Ishikawa (cell line): Measurements from ENCODE around the gene U2AF2.

Experiments
- CEBPB ChIP-seq: IDR thresholded peaks from 2 replicates; pipeline ENCODE4 v1.6.1; 2012
- CREB1 ChIP-seq: IDR thresholded peaks from 2 replicates; pipeline ENCODE4 v1.6.1; 2012; ENCODE audit warnings: low read depth
- EGR1 ChIP-seq: IDR thresholded peaks from 2 replicates; pipeline ENCODE4 v1.6.1; 2012
- EP300 ChIP-seq: IDR thresholded peaks from 2 replicates; pipeline ENCODE4 v1.6.1; 2012; ENCODE audit warnings: borderline replicate concordance
- FOXM1 ChIP-seq: IDR thresholded peaks from 2 replicates; pipeline ENCODE4 v1.6.1; 2012; ENCODE audit warnings: low read depth, borderline replicate concordance
- MAX ChIP-seq: IDR thresholded peaks from 2 replicates; pipeline ENCODE4 v1.6.1; 2012
- NFIC ChIP-seq: IDR thresholded peaks from 2 replicates; pipeline ENCODE4 v1.6.1; 2012
- RAD21 ChIP-seq: IDR thresholded peaks from 2 replicates; pipeline ENCODE4 v1.6.1; 2012; ENCODE audit warnings: low read depth
- REST ChIP-seq: IDR thresholded peaks from 2 replicates; pipeline ENCODE4 v1.6.1; 2012; ENCODE audit warnings: low read depth, mild to moderate bottlenecking
- TAF1 ChIP-seq: IDR thresholded peaks from 2 replicates; pipeline ENCODE4 v1.6.1; 2012; ENCODE audit warnings: low read depth, mild to moderate bottlenecking
- TCF12 ChIP-seq: IDR thresholded peaks from 2 replicates; pipeline ENCODE4 v1.6.1; 2012; ENCODE audit warnings: low read depth
- TEAD4 ChIP-seq: IDR thresholded peaks from 2 replicates; pipeline ENCODE4 v1.6.1; 2012
- USF1 ChIP-seq: IDR thresholded peaks from 2 replicates; pipeline ENCODE4 v1.6.1; 2012
- YY1 ChIP-seq: IDR thresholded peaks from 2 replicates; pipeline ENCODE4 v1.6.1; 2012; ENCODE audit warnings: low read depth
- ZBTB7A ChIP-seq: IDR thresholded peaks from 2 replicates; pipeline ENCODE4 v1.6.1; 2012; ENCODE audit warnings: low read depth

Gene U2AF2

GRCh38 chr19:55606471-55606787, 48.4 kb upstream of the U2AF2 start:
- TF ChIP-seq FOXM1 (no peak), USF1 (no peak), NFIC (no peak), EGR1 (no peak), EP300 (no peak), CREB1 (no peak), TAF1 (no peak), REST (no peak), TCF12 (no peak), RAD21 (no peak)

- TF ChIP-seq TCF12, result no peak
- TF ChIP-seq TAF1, result no peak
- no peak for TF ChIP-seq ZBTB7A
- TF ChIP-seq TEAD4, result no peak
- TF ChIP-seq EP300, result no peak
- TF ChIP-seq EGR1, result no peak
- no peak for TF ChIP-seq CREB1
- TF ChIP-seq RAD21, result no peak
- no peak for TF ChIP-seq FOXM1
- no peak for TF ChIP-seq NFIC
These were observed 48.0 kb upstream of the U2AF2 start for GRCh38 chr19:55606817-55607216.

GRCh38 chr19:55609326-55609725, 45.5 kb upstream of the U2AF2 start:
- no peak for TF ChIP-seq TCF12

- TF ChIP-seq EP300 (no peak), FOXM1 (no peak), EGR1 (no peak), RAD21 (no peak), TAF1 (no peak), TEAD4 (no peak), USF1 (no peak), REST (no peak), NFIC (no peak), CEBPB (no peak), ZBTB7A (no peak), TCF12 (no peak), MAX (no peak), CREB1 (no peak), YY1 (no peak)
These were observed 43.4 kb upstream of the U2AF2 start for GRCh38 chr19:55611300-55611982.

GRCh38 chr19:55611983-55612645, 42.7 kb upstream of the U2AF2 start:
- TF ChIP-seq REST (no peak), MAX (no peak), NFIC (no peak), EGR1 (no peak), RAD21 (no peak), USF1 (no peak), TAF1 (no peak), EP300 (no peak), YY1 (no peak), ZBTB7A (no peak), FOXM1 (no peak)
